ENCODE results near the gene WFDC10A. TPM values are rescaled to one million over a fixed set of nuclear protein-coding genes. Genes with fewer than 3 reads are reported as not detected.
"Not testable (repeated sequence)": the region's sequence is repeated elsewhere in the genome, so short reads cannot be mapped to it uniquely, and the experiment has no call there.

The WFDC10A gene
- total and polyA plus RNA-seq, 5 donors: not detected

DNA sequence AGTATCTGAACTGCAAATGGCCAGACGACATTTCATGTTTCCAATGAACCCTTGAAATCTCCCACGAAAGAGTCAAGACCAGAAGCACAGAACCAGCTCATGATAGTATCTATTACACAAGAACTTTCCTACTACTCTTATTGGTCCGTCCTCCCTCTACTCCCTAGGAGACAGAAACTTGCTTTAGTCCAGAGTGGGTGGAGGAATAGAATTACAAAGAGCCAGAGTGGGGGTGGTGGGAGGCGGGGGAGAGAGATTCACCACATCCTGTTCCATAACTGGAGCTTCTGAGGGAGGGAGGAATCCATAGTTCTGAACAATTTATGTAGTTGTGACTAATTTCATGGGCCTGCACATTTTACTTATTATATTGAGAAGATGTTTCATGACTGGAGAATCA lies 18.5 kb upstream of the WFDC10A start:
- 58% methylated on average over 4 of the region's 4 CpGs for WGBS
- no peak overlapping the region for H3K4me3 ChIP-seq (ENCODE audit: low read length)
- ATAC-seq (no peak), DNase-seq (no peak)
- H3K27me3 ChIP-seq (ENCODE audit: control insufficient read depth, insufficient read depth): no peaks in the 10 kb centered on the region
- no peaks in the 10 kb centered on the region for H3K4me1 ChIP-seq (ENCODE audit: control insufficient read depth, insufficient read depth, low read length)
- no peaks in the 10 kb centered on the region for H3K9me3 ChIP-seq (ENCODE audit: control insufficient read depth, low read length)
- H3K27ac ChIP-seq (ENCODE audit: low read length): no peak overlapping the region
- intact Hi-C loops (cut with DNase I): no loop called here

- DNase-seq (no peak), ATAC-seq (no peak)
- H3K27me3 ChIP-seq (ENCODE audit: control insufficient read depth, insufficient read depth): no peaks in the 10 kb centered on the region
- H3K27ac ChIP-seq (ENCODE audit: low read length): no peak overlapping the region
- H3K4me1 ChIP-seq (ENCODE audit: control insufficient read depth, insufficient read depth, low read length): no peaks in the 10 kb centered on the region
- H3K4me3 ChIP-seq (ENCODE audit: low read length): no peak overlapping the region
- intact Hi-C loops (cut with DNase I): no loop called here
- no peaks in the 10 kb centered on the region for H3K9me3 ChIP-seq (ENCODE audit: control insufficient read depth, low read length)
These were observed 17.2 kb upstream of the WFDC10A start for GRCh38 chr20:45612314-45612713.

DNA sequence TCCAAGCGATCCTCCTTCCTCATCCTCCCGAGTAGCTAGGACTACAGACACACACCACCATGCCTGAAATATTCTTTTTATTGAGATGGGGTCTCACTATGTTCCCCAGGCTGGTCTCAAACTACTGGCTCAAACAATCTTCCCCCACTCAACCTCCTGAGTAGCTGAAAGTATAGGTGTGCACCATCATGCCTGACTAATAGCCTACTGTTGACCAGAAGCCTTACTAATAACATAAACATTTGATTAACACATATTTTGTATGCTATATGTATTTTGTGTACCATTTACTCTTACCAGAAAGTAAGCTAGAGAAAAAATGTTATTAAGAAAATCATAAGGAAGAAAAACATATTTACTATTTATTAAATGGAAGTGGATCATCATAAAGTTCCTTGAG lies 11.9 kb upstream of the WFDC10A start:
- Histone ChIP-seq H3K4me1 (ENCODE audit: control insufficient read depth, insufficient read depth, low read length) (no peaks in the 10 kb centered on the region), H3K27ac (ENCODE audit: low read length) (no peak overlapping the region), H3K4me3 (ENCODE audit: low read length) (no peak overlapping the region), H3K9me3 (ENCODE audit: control insufficient read depth, low read length) (no peaks in the 10 kb centered on the region), H3K27me3 (ENCODE audit: control insufficient read depth, insufficient read depth) (no peaks in the 10 kb centered on the region)
- ATAC-seq: no peak
- 87% methylated on average over 2 of the region's 2 CpGs for WGBS
- intact Hi-C loops (cut with DNase I): no loop called here
- no peak for DNase-seq

GRCh38 chr20:45621593-45621992 lies 7.9 kb upstream of the WFDC10A start:
- no peak overlapping the region for H3K27ac ChIP-seq (ENCODE audit: low read length)
- no peak for ATAC-seq
- no peak for DNase-seq
- intact Hi-C loops (cut with DNase I): no loop called here
- H3K4me1 ChIP-seq (ENCODE audit: control insufficient read depth, insufficient read depth, low read length): no peaks in the 10 kb centered on the region
- 79% methylated on average over 2 of the region's 2 CpGs for WGBS
- no peak overlapping the region for H3K4me3 ChIP-seq (ENCODE audit: low read length)
- H3K27me3 ChIP-seq (ENCODE audit: control insufficient read depth, insufficient read depth): no peaks in the 10 kb centered on the region
- no peaks in the 10 kb centered on the region for H3K9me3 ChIP-seq (ENCODE audit: control insufficient read depth, low read length)

- intact Hi-C loops (cut with DNase I): no loop called here
These were observed 3.0 kb upstream of the WFDC10A start for GRCh38 chr20:45626540-45626939.

DNA sequence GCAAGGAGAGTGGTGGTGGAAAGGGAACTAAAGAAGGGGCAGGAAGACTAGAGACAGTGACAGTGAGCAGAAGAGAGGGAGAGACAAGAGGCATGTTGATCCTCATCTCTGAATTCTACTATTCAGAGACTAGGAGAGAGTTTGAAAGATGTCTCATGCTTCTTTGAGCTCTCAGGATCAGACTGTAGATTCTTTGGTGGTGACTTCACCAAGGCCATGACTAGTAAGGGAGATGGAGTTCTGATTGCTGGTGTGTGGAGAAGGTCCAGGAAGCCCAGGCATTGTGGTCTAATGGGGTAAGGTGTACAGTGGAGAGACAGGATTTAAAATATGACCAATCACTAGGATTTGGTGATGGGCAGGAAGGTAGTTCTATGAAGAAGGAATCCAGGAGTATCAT lies 832 bp downstream of the WFDC10A start:
- no peaks in the 10 kb centered on the region for H3K27me3 ChIP-seq (ENCODE audit: control insufficient read depth, insufficient read depth)
- intact Hi-C loops (cut with DNase I): no loop called here

More at GRCh38 chr20:45626540-45626939, 3.0 kb upstream of the WFDC10A start:
- no peak for ATAC-seq
- 63% methylated on average over 2 of the region's 2 CpGs for WGBS
- Histone ChIP-seq H3K4me1 (ENCODE audit: control insufficient read depth, insufficient read depth, low read length) (no peaks in the 10 kb centered on the region), H3K27me3 (ENCODE audit: control insufficient read depth, insufficient read depth) (no peaks in the 10 kb centered on the region), H3K9me3 (ENCODE audit: control insufficient read depth, low read length) (no peaks in the 10 kb centered on the region), H3K27ac (ENCODE audit: low read length) (no peak overlapping the region), H3K4me3 (ENCODE audit: low read length) (no peak overlapping the region)
- no peak for DNase-seq

GRCh38 chr20:45631184-45631583 lies 1.6 kb downstream of the WFDC10A start, which contains the start of gene WFDC9:
TSS of gene WFDC9 (minus strand) at chr20:45631284. CDS start at chr20:45610181, 21,103 bp downstream.
- no peaks in the 10 kb centered on the region for H3K9me3 ChIP-seq (ENCODE audit: control insufficient read depth, low read length)
- intact Hi-C loops (cut with DNase I): no loop called here
- no peak within 1 kb of the TSS for H3K27ac ChIP-seq (ENCODE audit: low read length)
- H3K4me1 ChIP-seq (ENCODE audit: control insufficient read depth, insufficient read depth, low read length): no peaks in the 10 kb centered on the region
- WGBS: 62% methylated on average over 4 of the region's 4 CpGs
- ATAC-seq (no peak), DNase-seq (no peak)
- no peak within 1 kb of the TSS for H3K4me3 ChIP-seq (ENCODE audit: low read length)
- H3K27me3 ChIP-seq (ENCODE audit: control insufficient read depth, insufficient read depth): no peaks in the 10 kb centered on the region

More for the DNA sequence above, 832 bp downstream of the WFDC10A start:
- DNase-seq (no peak), ATAC-seq (no peak)
- Histone ChIP-seq H3K4me3 (ENCODE audit: low read length) (no peak overlapping the region), H3K9me3 (ENCODE audit: control insufficient read depth, low read length) (no peaks in the 10 kb centered on the region), H3K4me1 (ENCODE audit: control insufficient read depth, insufficient read depth, low read length) (no peaks in the 10 kb centered on the region), H3K27ac (ENCODE audit: low read length) (no peak overlapping the region)

DNA sequence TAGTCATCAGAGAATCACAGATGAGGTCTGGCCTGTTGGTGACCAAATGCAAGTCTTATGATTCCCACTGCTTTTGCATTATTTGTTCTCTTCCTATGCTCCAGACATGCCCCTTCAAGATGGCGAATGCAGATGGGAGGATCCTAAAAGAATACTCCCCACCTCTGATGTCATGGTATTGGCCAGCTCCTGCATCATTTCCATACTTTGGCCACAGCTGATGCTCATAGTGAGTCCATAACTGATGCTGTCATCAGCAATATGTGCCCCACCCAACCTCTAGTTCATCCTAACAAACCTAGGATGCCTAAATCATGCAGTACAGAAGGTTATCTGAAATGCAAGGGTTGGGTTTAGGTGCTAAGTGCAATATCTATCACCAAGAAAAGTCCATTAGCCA lies 7.0 kb downstream of the WFDC10A start:
- DNase-seq (no peak), ATAC-seq (no peak)
- no peaks in the 10 kb centered on the region for H3K4me1 ChIP-seq (ENCODE audit: control insufficient read depth, insufficient read depth, low read length)
- H3K9me3 ChIP-seq (ENCODE audit: control insufficient read depth, low read length): no peaks in the 10 kb centered on the region
- WGBS: 87% methylated on average over 1 of the region's 1 CpG
- H3K27ac ChIP-seq (ENCODE audit: low read length): no peak overlapping the region
- intact Hi-C loops (cut with DNase I): no loop called here
- H3K4me3 ChIP-seq (ENCODE audit: low read length): no peak overlapping the region
- no peaks in the 10 kb centered on the region for H3K27me3 ChIP-seq (ENCODE audit: control insufficient read depth, insufficient read depth)

DNA sequence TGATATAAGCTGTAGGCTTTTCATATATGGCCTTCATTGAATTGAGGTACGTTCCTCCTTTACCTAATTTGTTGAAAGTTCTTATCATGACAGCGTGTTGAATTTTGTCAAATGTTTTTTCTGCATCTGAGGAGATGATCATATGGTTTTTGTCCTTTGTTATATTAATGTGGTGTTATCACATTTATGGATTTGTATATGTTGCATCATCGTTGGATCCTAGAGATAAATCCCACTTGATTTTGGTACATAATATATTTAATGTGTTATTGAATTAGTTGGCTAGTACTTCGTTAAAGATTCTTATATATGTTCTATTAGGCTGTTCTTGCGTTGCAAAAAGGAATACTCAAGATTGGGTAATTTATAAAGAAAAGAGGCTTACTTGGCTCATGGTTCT lies 10.1 kb downstream of the WFDC10A start:
- 83% methylated on average over 5 of the region's 5 CpGs for WGBS

GRCh38 chr20:45641076-45641475 lies 11.5 kb downstream of the WFDC10A start:
- H3K27ac ChIP-seq (ENCODE audit: low read length); H3K4me3 ChIP-seq (ENCODE audit: low read length); H3K9me3 ChIP-seq (ENCODE audit: control insufficient read depth, low read length); H3K4me1 ChIP-seq (ENCODE audit: control insufficient read depth, insufficient read depth, low read length); intact Hi-C loops (cut with DNase I); H3K27me3 ChIP-seq (ENCODE audit: control insufficient read depth, insufficient read depth); ATAC-seq: not testable (repeated sequence)
- peak in 1 of 3 donors; percentile 26 for DNase-seq
- WGBS: 96% methylated on average over 24 of the region's 24 CpGs

More for the DNA sequence above, 10.1 kb downstream of the WFDC10A start:
- ATAC-seq (no peak), DNase-seq (no peak)
- intact Hi-C loops (cut with DNase I): no loop called here
- Histone ChIP-seq H3K9me3 (ENCODE audit: control insufficient read depth, low read length) (no peaks in the 10 kb centered on the region), H3K4me3 (ENCODE audit: low read length) (no peak overlapping the region), H3K27ac (ENCODE audit: low read length) (no peak overlapping the region), H3K4me1 (ENCODE audit: control insufficient read depth, insufficient read depth, low read length) (no peaks in the 10 kb centered on the region), H3K27me3 (ENCODE audit: control insufficient read depth, insufficient read depth) (no peaks in the 10 kb centered on the region)

DNA sequence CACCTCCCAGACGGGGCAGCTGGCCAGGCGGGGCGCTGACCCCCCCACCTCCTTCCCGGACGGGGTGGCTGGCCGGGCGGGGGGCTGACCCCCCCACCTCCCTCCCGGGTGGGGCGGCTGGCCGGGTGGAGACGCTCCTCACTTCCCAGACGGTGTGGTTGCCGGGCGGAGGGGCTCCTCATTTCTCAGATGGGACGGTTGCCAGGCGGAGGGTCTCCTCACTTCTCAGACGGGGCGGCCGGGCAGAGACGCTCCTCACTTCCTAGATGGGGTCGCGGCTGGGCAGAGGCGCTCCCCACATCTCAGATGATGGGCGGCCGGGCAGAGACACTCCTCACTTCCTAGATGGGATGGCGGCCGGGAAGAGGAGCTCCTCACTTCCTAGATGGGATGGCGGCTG lies 16.3 kb downstream of the WFDC10A start:
- H3K9me3 ChIP-seq (ENCODE audit: control insufficient read depth, low read length); ATAC-seq; H3K27ac ChIP-seq (ENCODE audit: low read length); intact Hi-C loops (cut with DNase I); H3K27me3 ChIP-seq (ENCODE audit: control insufficient read depth, insufficient read depth); H3K4me3 ChIP-seq (ENCODE audit: low read length); H3K4me1 ChIP-seq (ENCODE audit: control insufficient read depth, insufficient read depth, low read length): not testable (repeated sequence)
- WGBS: 90% methylated on average over 28 of the region's 28 CpGs
- DNase-seq: peak in 2 of 3 donors; percentile 28 to 55

DNA sequence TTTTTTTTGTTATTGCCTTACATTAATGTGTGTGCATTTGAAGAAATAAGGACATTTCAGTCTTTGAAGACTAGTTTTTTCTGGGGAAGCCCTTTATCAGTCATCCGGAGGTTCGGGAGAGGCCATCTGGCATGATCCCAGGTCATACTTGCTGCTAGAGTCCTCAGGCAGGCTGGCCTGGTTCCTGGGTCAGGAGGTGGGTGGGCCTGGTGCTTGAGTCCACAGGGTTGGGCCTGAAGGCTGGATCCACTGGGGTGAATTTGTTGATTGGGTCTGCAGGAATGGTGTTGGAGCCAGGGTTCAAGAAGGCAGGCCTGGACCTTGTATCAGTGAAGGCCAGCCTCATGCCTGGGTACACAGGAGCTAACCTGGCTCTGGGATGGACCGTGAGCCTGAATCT lies 17.3 kb downstream of the WFDC10A start:
- Histone ChIP-seq H3K4me1 (ENCODE audit: control insufficient read depth, insufficient read depth, low read length) (no peaks in the 10 kb centered on the region), H3K27ac (ENCODE audit: low read length) (no peak overlapping the region), H3K4me3 (ENCODE audit: low read length) (no peak overlapping the region), H3K9me3 (ENCODE audit: control insufficient read depth, low read length) (no peaks in the 10 kb centered on the region), H3K27me3 (ENCODE audit: control insufficient read depth, insufficient read depth) (no peaks in the 10 kb centered on the region)
- no peak for ATAC-seq
- WGBS: 63% methylated on average over 3 of the region's 3 CpGs
- intact Hi-C loops (cut with DNase I): no loop called here
- no peak for DNase-seq

All from right cardiac atrium (tissue), 5 donors.